Sigmoid colon (tissue), 4 donors: ENCODE data around the gene TRIM52.

ENCODE experiments used
- EP300 ChIP-seq, 4 donors: sonication (generic); formaldehyde crosslinking; IDR thresholded peaks; one replicate each; pipeline ENCODE4 v1.6.1; 2017; ENCODE audit warnings: antibody characterized with exemption in 4 of 4
- POLR2A ChIP-seq, 2 donors: fragments of 450-650 bp; IDR thresholded peaks; one replicate each; pipeline ENCODE4 v1.6.1; 2016; ENCODE audit warnings: antibody characterized with exemption in 2 of 2, mild to moderate bottlenecking in 2 of 2, moderate library complexity in 2 of 2

GRCh38 chr5:181243018-181243563, 17.9 kb downstream of the TRIM52 start:
- TF ChIP-seq POLR2A (IDR thresholded peaks at IDR 0.05) (no peak), EP300 (IDR thresholded peaks at IDR 0.05) (no peak)
